HCT116 (cell line): Measurements from ENCODE around the gene SPTY2D1. TPM values are rescaled to one million over a fixed set of nuclear protein-coding genes. Genes with fewer than 3 reads are reported as not detected.

Experiments
- ATAC-seq: fragments of 200-7000 bp; cut with Tn5 transposase; 2 replicates; pipeline ENCODE4 v1.9.1; 2020; ENCODE audit warnings: mild to moderate bottlenecking, moderate library complexity
- BruUV-seq: library from RNA; stranded (reverse); fragments of 400-500 nt; replicated peaks from 2 replicates; lab custom pipeline; 2021; lab: Mats Ljungman, UMichigan
- CTCF ChIA-PET: fragments of 300-600 bp; sonication (Branson Sonifier 250); formaldehyde crosslinking; loops from one replicate; lab custom pipeline; 2021; ENCODE audit warnings: antibody characterized with exemption; lab: Charles Lee
- POLR2A ChIA-PET: fragments of 300-600, 350-600 bp; sonication (Branson Sonifier 250); formaldehyde crosslinking; loops from one replicate; lab custom pipeline; 2021; ENCODE audit warnings: antibody characterized with exemption; lab: Charles Lee
- RAD21 ChIA-PET, 2 experiments: fragments of 300-600 bp; sonication (Branson Sonifier 250); formaldehyde crosslinking; loops; one replicate each; lab custom pipeline; 2023; ENCODE audit warnings: low total read pairs in 2 of 2; ENCODE audit not compliant: uncharacterized antibody in 2 of 2, unreplicated experiment in 2 of 2, low non-redundant PET in 1 of 2; lab: Charles Lee
- DNase-seq: peaks from one replicate; pipeline ENCODE4 v3.0.0-alpha.2; 2010; ENCODE audit warnings: low read depth, low spot score
- H2AFZ ChIP-seq: fragments of 200-600 bp; shearing (Covaris generic), sonication (generic); 2 replicates; pipeline ENCODE4 v1.6.1; 2017; ENCODE audit warnings: low read depth, mixed run types, mixed read lengths, antibody characterized with exemption, low read length; ENCODE audit not compliant: poor library complexity, severe bottlenecking
- H3K27ac ChIP-seq: 2 replicates; pipeline ENCODE4 v1.5.1; 2012; ENCODE audit warnings: low read depth, low read length
- H3K27me3 ChIP-seq: fragments of 200-600 bp; sonication (generic); 2 replicates; pipeline ENCODE4 v1.6.1; 2016; ENCODE audit warnings: mixed run types, low read length, mixed read lengths; ENCODE audit not compliant: insufficient read depth
- H3K36me3 ChIP-seq, 2 experiments: fragments of 200-500 bp in 1 of 2; fragments of 200-600 bp in 1 of 2; sonication (Bioruptor generic) in 1 of 2; sonication (generic) in 1 of 2; 2 replicates each; pipeline versions ENCODE4 v1.5.1 to v1.6.1; 2014 to 2016; ENCODE audit warnings: low read length in 2 of 2, inconsistent platforms in 1 of 2, mixed read lengths in 1 of 2, mixed run types in 1 of 2; ENCODE audit not compliant: insufficient read depth in 2 of 2, control insufficient read depth in 1 of 2
- H3K4me1 ChIP-seq, 2 experiments: fragments of 200-600 bp in 1 of 2; sonication (generic) in 1 of 2; 2 replicates each; pipeline versions ENCODE4 v1.5.1 to v1.6.1; 2012 to 2017; ENCODE audit warnings: low read length in 2 of 2, inconsistent platforms in 1 of 2, mild to moderate bottlenecking in 1 of 2, mixed read lengths in 1 of 2, mixed run types in 1 of 2, moderate library complexity in 1 of 2; ENCODE audit not compliant: insufficient read depth in 2 of 2, control insufficient read depth in 1 of 2
- H3K4me2 ChIP-seq: fragments of 200-600 bp; sonication (generic); 2 replicates; pipeline ENCODE4 v1.6.1; 2017; ENCODE audit warnings: mixed run types, low read length, mixed read lengths
- H3K4me3 ChIP-seq, 2 experiments: fragments of 200-600 bp in 1 of 2; sonication (generic) in 1 of 2; replicated peaks in 1 of 2; 2 replicates each; pipeline ENCODE4 v1.5.1; 2011 to 2016; ENCODE audit warnings: low read length in 2 of 2, control low read depth in 1 of 2, low read depth in 1 of 2, mild to moderate bottlenecking in 1 of 2, mixed read lengths in 1 of 2, mixed run types in 1 of 2
- H3K79me2 ChIP-seq: fragments of 200-600 bp; sonication (generic); 2 replicates; pipeline ENCODE4 v1.6.1; 2017; ENCODE audit warnings: mild to moderate bottlenecking, mixed run types, low read length, moderate library complexity, mixed read lengths; ENCODE audit not compliant: insufficient read depth
- H3K9ac ChIP-seq: fragments of 200-600 bp; sonication (generic); 2 replicates; pipeline ENCODE4 v1.6.1; 2016; ENCODE audit warnings: low read length, mixed read lengths
- H3K9me2 ChIP-seq: fragments of 200-600 bp; sonication (generic), shearing (Covaris generic); 2 replicates; pipeline ENCODE4 v1.6.1; 2017; ENCODE audit warnings: mixed run types, mild to moderate bottlenecking, moderate library complexity; ENCODE audit not compliant: insufficient read depth
- H3K9me3 ChIP-seq, 2 experiments: fragments of 200-500 bp in 1 of 2; fragments of 200-600 bp in 1 of 2; sonication (Bioruptor generic) in 1 of 2; sonication (generic) in 1 of 2; 2 replicates each; pipeline ENCODE4 v1.6.1; 2014 to 2017; ENCODE audit warnings: low read length in 2 of 2, mixed read lengths in 2 of 2, inconsistent platforms in 1 of 2, low read depth in 1 of 2, mild to moderate bottlenecking in 1 of 2, mixed run types in 1 of 2, moderate library complexity in 1 of 2; ENCODE audit not compliant: control insufficient read depth in 1 of 2, insufficient read depth in 1 of 2
- H4K20me1 ChIP-seq: fragments of 200-600 bp; sonication (generic), shearing (Covaris generic); 2 replicates; pipeline ENCODE4 v1.6.1; 2017; ENCODE audit warnings: mixed run types, mild to moderate bottlenecking, moderate library complexity; ENCODE audit not compliant: insufficient read depth
- CBX3 ChIP-seq: IDR thresholded peaks from 2 replicates; pipeline ENCODE4 v1.6.1; 2012; ENCODE audit warnings: low read depth
- EGR1 ChIP-seq: IDR thresholded peaks from 2 replicates; pipeline ENCODE4 v1.6.1; 2012; ENCODE audit warnings: low read depth
- ELF1 ChIP-seq: IDR thresholded peaks from 2 replicates; pipeline ENCODE4 v1.6.1; 2012; ENCODE audit warnings: low read depth, borderline replicate concordance
- EZH2 ChIP-seq: fragments of 200-600 bp; sonication (generic); IDR thresholded peaks from 2 replicates; pipeline ENCODE4 v1.6.1; 2017; ENCODE audit warnings: antibody characterized with exemption, mixed run types
- EZH2phosphoT487 ChIP-seq: fragments of 200-600 bp; IDR thresholded peaks from 2 replicates; pipeline ENCODE4 v1.6.1; 2018; ENCODE audit warnings: antibody characterized with exemption, borderline replicate concordance
- FOSL1 ChIP-seq: IDR thresholded peaks from 2 replicates; pipeline ENCODE4 v1.6.1; 2012; ENCODE audit warnings: low read depth
- POLR2A ChIP-seq: IDR thresholded peaks from 2 replicates; pipeline ENCODE4 v1.7.0; 2011; ENCODE audit warnings: borderline replicate concordance; ENCODE audit not compliant: insufficient read depth, insufficient read length; ENCODE audit errors: extremely low read depth
- POLR2AphosphoS5 ChIP-seq: IDR thresholded peaks from 2 replicates; pipeline ENCODE4 v1.6.1; 2011; ENCODE audit warnings: mild to moderate bottlenecking, low read depth, low read length, moderate library complexity
- SP1 ChIP-seq: IDR thresholded peaks from 2 replicates; pipeline ENCODE4 v1.6.1; 2012; ENCODE audit warnings: low read depth
- SRF ChIP-seq: IDR thresholded peaks from 2 replicates; pipeline ENCODE4 v1.6.1; 2012; ENCODE audit warnings: low read depth
- TCF7L2 ChIP-seq: IDR thresholded peaks from 2 replicates; pipeline ENCODE4 v1.7.0; 2011; ENCODE audit warnings: borderline replicate concordance, inconsistent platforms; ENCODE audit not compliant: insufficient read depth, insufficient read length; ENCODE audit errors: extremely low read depth
- ZFX ChIP-seq: fragments of 450-650 bp; IDR thresholded peaks from 2 replicates; pipeline ENCODE4 v1.6.1; 2017
- intact Hi-C: fragments of 100-400 bp; cut with micrococcal nuclease; formaldehyde crosslinking; loops from 2 replicates; pipeline ENCODE4 v1.10.0; 2022
- total RNA-seq: library from RNA; stranded (reverse); gene quantifications from one replicate; pipeline ENCODE4 v1.2.1, GENCODE V29; 2021; ENCODE audit not compliant: unreplicated experiment
- TF ChIP-seq, protein P1 (sequence below): IDR thresholded peaks from 2 replicates; pipeline ENCODE4 v1.6.1; 2012
- TF ChIP-seq, protein P2 (sequence below): IDR thresholded peaks from 2 replicates; pipeline ENCODE4 v1.6.1; 2011; ENCODE audit warnings: mild to moderate bottlenecking, low read length, moderate library complexity; ENCODE audit not compliant: insufficient replicate concordance; ENCODE audit errors: extremely low read depth
- TF ChIP-seq, protein P3 (sequence below): IDR thresholded peaks from 2 replicates; pipeline ENCODE4 v1.6.1; 2012
- TF ChIP-seq, protein P4 (sequence below), 3 experiments: fragments of 200-600 bp in 1 of 3; sonication (generic) in 1 of 3; IDR thresholded peaks in 2 of 3; conservative IDR thresholded peaks in 1 of 3; 2 replicates each; pipeline ENCODE4 v1.5.1; 2012 to 2017; ENCODE audit warnings: low read depth in 2 of 3, low read length in 2 of 3, antibody characterized with exemption in 1 of 3, borderline replicate concordance in 1 of 3, control low read depth in 1 of 3, mild to moderate bottlenecking in 1 of 3, mixed read lengths in 1 of 3, mixed run types in 1 of 3, moderate library complexity in 1 of 3; ENCODE audit not compliant: insufficient read depth in 1 of 3

SPTY2D1 gene
- total RNA-seq, 1 experiment from 2014 or later = 19.7 TPM

DNA sequence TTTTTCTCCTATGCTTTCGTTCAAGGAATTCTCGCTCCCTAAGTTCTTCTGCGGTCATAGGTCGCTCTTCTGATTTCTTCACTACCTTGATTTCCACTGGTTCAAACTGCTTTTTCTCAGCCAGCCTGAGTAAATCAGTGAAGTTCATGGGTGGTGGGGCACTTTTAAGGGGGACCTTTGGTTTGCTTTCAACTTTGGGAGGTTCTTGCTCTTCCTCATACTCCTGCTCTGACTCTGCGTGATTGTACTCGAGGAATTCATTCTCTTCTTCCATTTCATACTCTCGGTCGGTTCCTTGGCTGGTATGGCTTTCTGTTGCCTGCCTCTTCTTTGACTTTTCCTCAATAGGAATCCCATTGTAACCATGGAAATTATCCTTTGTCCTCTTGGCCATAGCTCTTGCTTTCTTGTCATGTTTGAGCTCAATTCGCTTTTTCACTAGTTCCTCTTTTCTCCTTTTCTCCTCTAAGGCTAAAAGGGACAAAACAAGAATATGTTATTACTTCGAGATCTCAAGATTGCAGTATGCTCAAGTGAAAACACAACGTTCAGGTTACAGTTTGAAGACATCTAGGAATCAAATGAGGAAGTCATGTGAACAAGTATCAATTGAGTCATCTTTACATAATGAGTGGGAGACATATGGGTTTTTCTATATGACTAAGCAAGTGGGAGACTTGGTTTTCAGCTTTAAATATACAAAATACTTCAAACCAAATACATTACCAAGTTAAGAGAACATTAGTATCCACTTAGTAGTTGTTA, 18.3 kb downstream of the SPTY2D1 start:
- H3K27ac ChIP-seq = no peak overlapping the region
- no peaks in the 10 kb centered on the region for H3K27me3 ChIP-seq
- no peak for ATAC-seq
- H3K36me3 ChIP-seq = peaks cover 10 to 26% of the 10 kb centered on the region in 2 experiments; a peak in 2 of 4 replicates
- H4K20me1 ChIP-seq = no peaks in the 10 kb centered on the region
- ChIA-PET POLR2A (no interaction called here), RAD21 (no interaction called here), CTCF (no interaction called here)
- no peak overlapping the region for H3K9ac ChIP-seq
- no peak overlapping the region for H3K4me3 ChIP-seq
- no peak overlapping the region for H3K4me2 ChIP-seq
- DNase-seq = no peak
- H2AFZ ChIP-seq = no peak overlapping the region
- no peaks in the 10 kb centered on the region for H3K9me2 ChIP-seq
- no peaks in the 10 kb centered on the region for H3K9me3 ChIP-seq
- no TSS peak for BruUV-seq
- TF ChIP-seq ZFX (no peak), EZH2 (no peak), CBX3 (no peak), SP1 (no peak)
- TF ChIP-seq, protein P1, sequence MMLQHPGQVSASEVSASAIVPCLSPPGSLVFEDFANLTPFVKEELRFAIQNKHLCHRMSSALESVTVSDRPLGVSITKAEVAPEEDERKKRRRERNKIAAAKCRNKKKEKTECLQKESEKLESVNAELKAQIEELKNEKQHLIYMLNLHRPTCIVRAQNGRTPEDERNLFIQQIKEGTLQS = no peak
- peaks cover 29% of the 10 kb centered on the region for H3K79me2 ChIP-seq
- no peaks in the 10 kb centered on the region for H3K4me1 ChIP-seq
- intact Hi-C loops = no loop called here

DNA sequence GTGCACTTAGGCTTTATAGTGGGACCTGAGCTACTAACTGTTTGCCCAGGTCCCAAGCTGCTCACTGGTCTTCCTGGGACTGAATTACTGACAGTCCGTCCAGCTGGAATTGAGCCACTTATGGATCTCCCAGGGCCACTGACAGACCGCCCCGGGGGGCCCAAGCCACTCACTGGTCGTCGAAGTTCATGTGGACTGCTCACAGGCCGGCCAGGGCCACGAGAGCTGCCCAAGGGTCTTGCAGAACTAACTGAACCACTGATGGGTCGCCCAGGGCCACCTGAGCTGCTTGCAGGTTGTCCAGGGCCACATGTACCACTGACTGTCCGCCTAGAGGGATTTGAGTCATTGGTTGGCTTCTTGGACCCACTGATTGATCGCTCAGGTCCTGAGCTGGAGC, 19.5 kb downstream of the SPTY2D1 start:
- POLR2A ChIA-PET = no interaction called here
- intact Hi-C loops = no loop called here
- H3K4me3 ChIP-seq = no peak overlapping the region
- H2AFZ ChIP-seq = no peak overlapping the region
- no peaks in the 10 kb centered on the region for H3K9me2 ChIP-seq
- RAD21 ChIA-PET = no interaction called here
- H3K27ac ChIP-seq = no peak overlapping the region
- no peak for ATAC-seq
- no peak for DNase-seq
- no peaks in the 10 kb centered on the region for H3K4me1 ChIP-seq
- no TSS peak for BruUV-seq
- H3K36me3 ChIP-seq = peaks cover 12 to 28% of the 10 kb centered on the region in 2 experiments; a peak in 2 of 4 replicates
- CTCF ChIA-PET = no interaction called here
- H3K4me2 ChIP-seq = no peak overlapping the region
- peaks cover 20% of the 10 kb centered on the region for H3K79me2 ChIP-seq
- no peak overlapping the region for H3K9ac ChIP-seq
- no peaks in the 10 kb centered on the region for H3K27me3 ChIP-seq
- no peaks in the 10 kb centered on the region for H3K9me3 ChIP-seq
- no peaks in the 10 kb centered on the region for H4K20me1 ChIP-seq
- TF ChIP-seq, protein P2, sequence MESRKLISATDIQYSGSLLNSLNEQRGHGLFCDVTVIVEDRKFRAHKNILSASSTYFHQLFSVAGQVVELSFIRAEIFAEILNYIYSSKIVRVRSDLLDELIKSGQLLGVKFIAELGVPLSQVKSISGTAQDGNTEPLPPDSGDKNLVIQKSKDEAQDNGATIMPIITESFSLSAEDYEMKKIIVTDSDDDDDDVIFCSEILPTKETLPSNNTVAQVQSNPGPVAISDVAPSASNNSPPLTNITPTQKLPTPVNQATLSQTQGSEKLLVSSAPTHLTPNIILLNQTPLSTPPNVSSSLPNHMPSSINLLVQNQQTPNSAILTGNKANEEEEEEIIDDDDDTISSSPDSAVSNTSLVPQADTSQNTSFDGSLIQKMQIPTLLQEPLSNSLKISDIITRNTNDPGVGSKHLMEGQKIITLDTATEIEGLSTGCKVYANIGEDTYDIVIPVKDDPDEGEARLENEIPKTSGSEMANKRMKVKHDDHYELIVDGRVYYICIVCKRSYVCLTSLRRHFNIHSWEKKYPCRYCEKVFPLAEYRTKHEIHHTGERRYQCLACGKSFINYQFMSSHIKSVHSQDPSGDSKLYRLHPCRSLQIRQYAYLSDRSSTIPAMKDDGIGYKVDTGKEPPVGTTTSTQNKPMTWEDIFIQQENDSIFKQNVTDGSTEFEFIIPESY = no peak
- TF ChIP-seq POLR2A (no peak), CBX3 (no peak), FOSL1 (no peak), ELF1 (no peak), EGR1 (no peak), TCF7L2 (no peak), POLR2AphosphoS5 (no peak), SRF (no peak), EZH2phosphoT487 (no peak), EZH2 (no peak)
- TF ChIP-seq, protein P3, sequence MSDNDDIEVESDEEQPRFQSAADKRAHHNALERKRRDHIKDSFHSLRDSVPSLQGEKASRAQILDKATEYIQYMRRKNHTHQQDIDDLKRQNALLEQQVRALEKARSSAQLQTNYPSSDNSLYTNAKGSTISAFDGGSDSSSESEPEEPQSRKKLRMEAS = no peak
- TF ChIP-seq, protein P4, sequence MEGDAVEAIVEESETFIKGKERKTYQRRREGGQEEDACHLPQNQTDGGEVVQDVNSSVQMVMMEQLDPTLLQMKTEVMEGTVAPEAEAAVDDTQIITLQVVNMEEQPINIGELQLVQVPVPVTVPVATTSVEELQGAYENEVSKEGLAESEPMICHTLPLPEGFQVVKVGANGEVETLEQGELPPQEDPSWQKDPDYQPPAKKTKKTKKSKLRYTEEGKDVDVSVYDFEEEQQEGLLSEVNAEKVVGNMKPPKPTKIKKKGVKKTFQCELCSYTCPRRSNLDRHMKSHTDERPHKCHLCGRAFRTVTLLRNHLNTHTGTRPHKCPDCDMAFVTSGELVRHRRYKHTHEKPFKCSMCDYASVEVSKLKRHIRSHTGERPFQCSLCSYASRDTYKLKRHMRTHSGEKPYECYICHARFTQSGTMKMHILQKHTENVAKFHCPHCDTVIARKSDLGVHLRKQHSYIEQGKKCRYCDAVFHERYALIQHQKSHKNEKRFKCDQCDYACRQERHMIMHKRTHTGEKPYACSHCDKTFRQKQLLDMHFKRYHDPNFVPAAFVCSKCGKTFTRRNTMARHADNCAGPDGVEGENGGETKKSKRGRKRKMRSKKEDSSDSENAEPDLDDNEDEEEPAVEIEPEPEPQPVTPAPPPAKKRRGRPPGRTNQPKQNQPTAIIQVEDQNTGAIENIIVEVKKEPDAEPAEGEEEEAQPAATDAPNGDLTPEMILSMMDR (IDR thresholded peaks at IDR 0.05 in 2 of 3, conservative IDR thresholded peaks at IDR 0.05 in 1 of 3; ENCODE audit: borderline replicate concordance in 1 of 3, insufficient read depth in 1 of 3, low read depth in 2 of 3, low read length in 2 of 3) = no peak
